ENCODE results near the gene IPCEF1.

DNA sequence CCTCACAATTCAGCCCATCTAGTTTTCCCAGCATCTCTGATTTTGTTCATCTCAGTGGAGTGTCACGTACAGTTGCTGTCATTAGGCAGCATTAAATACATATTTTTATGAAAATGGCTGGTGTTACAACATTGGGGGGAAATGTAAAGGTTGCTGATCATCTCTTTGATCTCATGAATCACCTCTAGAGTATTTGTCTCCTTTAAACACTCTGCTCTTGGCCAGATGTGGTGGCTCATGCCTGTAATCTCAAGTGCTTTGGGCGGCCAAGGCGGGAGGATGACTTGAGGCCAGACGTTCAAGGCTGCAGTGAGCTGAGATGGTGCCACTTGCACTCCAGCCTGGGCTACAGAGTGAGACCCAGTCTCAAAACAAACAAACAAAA lies 128.1 kb downstream of the IPCEF1 start:
- TF ChIP-seq, protein P1, sequence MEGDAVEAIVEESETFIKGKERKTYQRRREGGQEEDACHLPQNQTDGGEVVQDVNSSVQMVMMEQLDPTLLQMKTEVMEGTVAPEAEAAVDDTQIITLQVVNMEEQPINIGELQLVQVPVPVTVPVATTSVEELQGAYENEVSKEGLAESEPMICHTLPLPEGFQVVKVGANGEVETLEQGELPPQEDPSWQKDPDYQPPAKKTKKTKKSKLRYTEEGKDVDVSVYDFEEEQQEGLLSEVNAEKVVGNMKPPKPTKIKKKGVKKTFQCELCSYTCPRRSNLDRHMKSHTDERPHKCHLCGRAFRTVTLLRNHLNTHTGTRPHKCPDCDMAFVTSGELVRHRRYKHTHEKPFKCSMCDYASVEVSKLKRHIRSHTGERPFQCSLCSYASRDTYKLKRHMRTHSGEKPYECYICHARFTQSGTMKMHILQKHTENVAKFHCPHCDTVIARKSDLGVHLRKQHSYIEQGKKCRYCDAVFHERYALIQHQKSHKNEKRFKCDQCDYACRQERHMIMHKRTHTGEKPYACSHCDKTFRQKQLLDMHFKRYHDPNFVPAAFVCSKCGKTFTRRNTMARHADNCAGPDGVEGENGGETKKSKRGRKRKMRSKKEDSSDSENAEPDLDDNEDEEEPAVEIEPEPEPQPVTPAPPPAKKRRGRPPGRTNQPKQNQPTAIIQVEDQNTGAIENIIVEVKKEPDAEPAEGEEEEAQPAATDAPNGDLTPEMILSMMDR (conservative IDR thresholded peaks at IDR 0.05), result no peak
- no peak for TF ChIP-seq ZFX (IDR thresholded peaks at IDR 0.05)
